ENCODE measurements around the gene CRMP1. TPM values are rescaled to one million over a fixed set of nuclear protein-coding genes. Genes with fewer than 3 reads are reported as not detected.

The CRMP1 gene
- total RNA-seq, 4 donors from 2014 or later: 0.63 to 3.0 (median 0.81) TPM; not detected in 1

DNA sequence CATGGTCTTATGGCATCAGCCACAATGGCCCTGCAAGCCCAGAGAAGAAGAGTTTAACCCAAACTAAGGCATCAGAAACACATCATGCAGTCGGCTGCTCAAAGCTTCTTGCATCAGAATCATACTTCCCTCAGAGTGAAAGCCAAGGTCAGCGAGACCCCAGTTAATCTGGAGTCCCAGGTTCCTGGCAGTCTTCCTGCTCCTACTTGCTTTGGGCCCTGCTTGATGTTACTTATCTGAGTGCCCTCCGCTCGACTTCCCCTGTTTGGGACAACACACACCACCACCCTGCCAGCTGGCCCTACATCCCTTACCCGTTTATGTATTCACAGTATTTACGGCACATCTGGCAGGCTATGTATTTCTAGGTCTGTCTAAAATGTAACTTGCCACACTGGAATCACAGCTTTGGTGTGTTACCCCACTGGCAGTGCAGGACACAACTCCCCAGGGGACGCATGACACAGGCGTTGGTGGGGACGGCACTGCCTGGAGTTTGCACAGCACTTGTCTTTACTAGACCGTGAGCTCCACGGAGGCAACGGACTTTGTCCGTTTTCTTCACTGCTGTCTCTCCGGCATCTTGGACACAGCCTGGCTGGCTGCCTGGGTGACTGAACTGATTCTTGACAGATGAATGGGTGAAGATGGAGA is 22.8 kb downstream of the CRMP1 start:
- no peaks in the 10 kb centered on the region for H3K27me3 ChIP-seq
- no peak for DNase-seq
- H3K27ac ChIP-seq: no peak overlapping the region
- H3K4me3 ChIP-seq (replicated peaks in 1 of 3): no peak overlapping the region
- 85 to 91% methylated on average over 14 of the region's 14 CpGs for WGBS, 2 donors
- TF ChIP-seq POLR2A (IDR thresholded peaks at IDR 0.05): no peak
- TF ChIP-seq, protein P1, sequence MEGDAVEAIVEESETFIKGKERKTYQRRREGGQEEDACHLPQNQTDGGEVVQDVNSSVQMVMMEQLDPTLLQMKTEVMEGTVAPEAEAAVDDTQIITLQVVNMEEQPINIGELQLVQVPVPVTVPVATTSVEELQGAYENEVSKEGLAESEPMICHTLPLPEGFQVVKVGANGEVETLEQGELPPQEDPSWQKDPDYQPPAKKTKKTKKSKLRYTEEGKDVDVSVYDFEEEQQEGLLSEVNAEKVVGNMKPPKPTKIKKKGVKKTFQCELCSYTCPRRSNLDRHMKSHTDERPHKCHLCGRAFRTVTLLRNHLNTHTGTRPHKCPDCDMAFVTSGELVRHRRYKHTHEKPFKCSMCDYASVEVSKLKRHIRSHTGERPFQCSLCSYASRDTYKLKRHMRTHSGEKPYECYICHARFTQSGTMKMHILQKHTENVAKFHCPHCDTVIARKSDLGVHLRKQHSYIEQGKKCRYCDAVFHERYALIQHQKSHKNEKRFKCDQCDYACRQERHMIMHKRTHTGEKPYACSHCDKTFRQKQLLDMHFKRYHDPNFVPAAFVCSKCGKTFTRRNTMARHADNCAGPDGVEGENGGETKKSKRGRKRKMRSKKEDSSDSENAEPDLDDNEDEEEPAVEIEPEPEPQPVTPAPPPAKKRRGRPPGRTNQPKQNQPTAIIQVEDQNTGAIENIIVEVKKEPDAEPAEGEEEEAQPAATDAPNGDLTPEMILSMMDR (IDR thresholded peaks at IDR 0.05): no peak
- intact Hi-C loops (cut with DNase I): no loop called here
- H3K9me3 ChIP-seq: no peaks in the 10 kb centered on the region
- no peaks in the 10 kb centered on the region for H3K36me3 ChIP-seq
- H3K4me1 ChIP-seq: no peaks in the 10 kb centered on the region

DNA sequence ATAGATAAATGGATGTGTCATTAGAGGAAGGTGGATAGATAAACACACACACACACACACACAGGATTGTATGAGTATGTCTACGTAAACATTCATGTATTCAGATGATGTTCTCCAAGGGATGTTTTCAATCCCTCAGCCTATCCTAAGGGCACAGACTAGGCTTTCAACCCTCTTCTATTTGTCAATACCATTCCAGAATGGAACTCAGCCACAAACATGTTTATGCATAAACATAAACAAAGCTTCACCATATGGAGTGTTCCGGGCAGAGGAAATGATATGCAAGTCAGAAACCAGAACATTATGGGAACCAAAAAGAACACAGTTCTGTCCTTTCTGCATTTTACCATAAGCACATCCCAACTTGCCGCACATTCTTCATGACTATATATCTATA is 25.0 kb downstream of the CRMP1 start:
- 95 to 99% methylated on average over 3 of the region's 3 CpGs for WGBS, 2 donors

DNA sequence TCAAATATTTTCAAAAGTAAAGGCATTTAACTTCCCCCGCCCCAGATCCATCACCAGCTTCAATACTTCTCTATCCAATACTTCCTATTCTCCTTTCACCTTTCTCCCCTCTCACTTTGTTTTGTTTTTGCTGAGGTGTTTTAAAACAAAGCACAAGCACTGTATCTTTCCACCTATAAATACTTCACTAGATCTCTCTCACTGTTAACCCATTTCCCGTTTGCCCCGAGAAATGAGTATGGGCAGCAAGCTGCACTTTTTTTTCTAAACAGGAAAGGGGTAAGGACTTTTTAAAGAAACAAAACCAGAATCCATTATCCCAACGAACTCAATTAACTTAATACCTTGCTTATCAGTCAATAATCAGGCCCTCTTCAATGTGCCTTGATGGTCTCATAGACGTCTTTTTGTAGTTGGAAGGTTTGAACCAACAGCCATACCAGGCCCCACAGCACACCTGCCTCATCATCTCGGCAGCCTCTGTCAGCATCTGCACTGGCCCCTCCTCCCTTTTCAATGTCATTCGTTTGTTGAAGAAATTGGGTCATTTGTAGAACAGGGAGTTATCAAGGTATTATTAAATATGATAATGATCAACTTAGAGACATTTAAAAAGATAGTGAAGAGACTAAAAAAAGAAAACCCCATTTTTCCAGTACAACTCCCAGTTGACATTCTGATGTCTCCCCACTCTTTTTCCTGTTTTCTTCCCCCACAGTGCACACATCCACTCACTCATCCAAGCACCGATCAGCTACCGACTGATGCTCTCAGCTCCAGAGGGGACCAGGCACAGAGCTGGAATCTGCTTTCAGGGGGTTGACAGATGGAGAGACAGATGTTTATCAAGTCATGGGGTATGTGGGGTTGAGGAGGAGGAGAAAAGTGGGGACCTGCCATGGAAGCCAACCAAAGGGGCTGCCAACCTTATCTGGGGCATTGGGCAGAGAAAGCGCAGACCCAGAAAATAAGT is 25.8 kb downstream of the CRMP1 start:
- DNase-seq: no peak
- H3K9me3 ChIP-seq: no peaks in the 10 kb centered on the region
- intact Hi-C loops (cut with DNase I): no loop called here
- WGBS, 2 donors: 60 to 63% methylated on average over 10 of the region's 10 CpGs
- TF ChIP-seq, protein P1 (IDR thresholded peaks at IDR 0.05): no peak
- TF ChIP-seq POLR2A (IDR thresholded peaks at IDR 0.05): no peak
- H3K36me3 ChIP-seq: no peaks in the 10 kb centered on the region
- no peak overlapping the region for H3K27ac ChIP-seq
- no peaks in the 10 kb centered on the region for H3K27me3 ChIP-seq
- no peak overlapping the region for H3K4me3 ChIP-seq (replicated peaks in 1 of 3)
- no peaks in the 10 kb centered on the region for H3K4me1 ChIP-seq

More for the DNA sequence above, 25.0 kb downstream of the CRMP1 start:
- intact Hi-C loops (cut with DNase I): no loop called here
- Histone ChIP-seq H3K36me3 (no peaks in the 10 kb centered on the region), H3K27me3 (no peaks in the 10 kb centered on the region), H3K4me1 (no peaks in the 10 kb centered on the region), H3K27ac (no peak overlapping the region), H3K4me3 (replicated peaks in 1 of 3) (no peak overlapping the region), H3K9me3 (no peaks in the 10 kb centered on the region)
- DNase-seq: no peak
- TF ChIP-seq, protein P1 (IDR thresholded peaks at IDR 0.05): no peak
- TF ChIP-seq POLR2A (IDR thresholded peaks at IDR 0.05): no peak

DNA sequence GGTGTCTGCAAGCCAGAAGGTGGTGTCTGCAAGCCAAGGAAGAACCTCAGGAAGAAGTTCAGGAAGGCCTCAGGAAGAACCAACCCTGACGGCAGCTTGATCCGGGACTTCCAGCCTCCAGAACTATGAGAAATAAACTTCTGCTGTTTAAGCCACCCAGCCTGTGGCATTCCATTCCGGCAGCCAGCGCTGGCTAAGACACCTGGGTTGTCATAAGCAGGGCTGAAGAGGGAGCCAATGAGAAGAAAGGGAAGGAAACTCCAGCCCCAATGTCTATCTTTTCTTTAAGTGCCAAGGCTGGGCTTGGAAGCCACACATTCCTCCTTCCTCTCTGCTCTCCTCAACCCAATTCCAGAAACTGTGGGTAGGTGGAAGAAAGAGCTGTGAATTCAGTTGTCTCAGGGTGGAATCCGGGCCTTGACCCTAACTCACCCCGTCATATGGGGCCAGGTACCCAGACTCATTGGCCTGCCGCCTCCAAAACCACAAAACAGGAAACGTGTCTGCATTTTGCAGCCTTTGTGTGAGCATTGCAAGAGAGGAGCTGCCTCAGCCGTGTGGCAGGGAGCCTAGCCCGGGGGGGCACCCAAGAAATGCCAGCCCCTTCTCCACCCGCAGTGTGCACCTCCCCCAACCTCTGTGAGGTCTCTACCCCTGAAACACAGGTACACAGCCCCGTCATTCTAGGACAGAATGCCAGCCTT is 26.8 kb downstream of the CRMP1 start:
- Histone ChIP-seq H3K4me3 (replicated peaks in 1 of 3) (no peak overlapping the region), H3K9me3 (no peaks in the 10 kb centered on the region), H3K36me3 (no peaks in the 10 kb centered on the region), H3K4me1 (no peaks in the 10 kb centered on the region), H3K27me3 (no peaks in the 10 kb centered on the region), H3K27ac (no peak overlapping the region)
- 72 to 73% methylated on average over 12 of the region's 12 CpGs for WGBS, 2 donors
- intact Hi-C loops (cut with DNase I): no loop called here
- TF ChIP-seq, protein P1 (IDR thresholded peaks at IDR 0.05): no peak
- no peak for TF ChIP-seq POLR2A (IDR thresholded peaks at IDR 0.05)
- no peak for DNase-seq

Data from thyroid gland (tissue), 4 donors.